ENCODE measurements around the gene ST6GALNAC3.
"Not testable (repeated sequence)": the region's sequence is repeated elsewhere in the genome, so short reads cannot be mapped to it uniquely, and the experiment has no call there.

The ST6GALNAC3 gene

DNA sequence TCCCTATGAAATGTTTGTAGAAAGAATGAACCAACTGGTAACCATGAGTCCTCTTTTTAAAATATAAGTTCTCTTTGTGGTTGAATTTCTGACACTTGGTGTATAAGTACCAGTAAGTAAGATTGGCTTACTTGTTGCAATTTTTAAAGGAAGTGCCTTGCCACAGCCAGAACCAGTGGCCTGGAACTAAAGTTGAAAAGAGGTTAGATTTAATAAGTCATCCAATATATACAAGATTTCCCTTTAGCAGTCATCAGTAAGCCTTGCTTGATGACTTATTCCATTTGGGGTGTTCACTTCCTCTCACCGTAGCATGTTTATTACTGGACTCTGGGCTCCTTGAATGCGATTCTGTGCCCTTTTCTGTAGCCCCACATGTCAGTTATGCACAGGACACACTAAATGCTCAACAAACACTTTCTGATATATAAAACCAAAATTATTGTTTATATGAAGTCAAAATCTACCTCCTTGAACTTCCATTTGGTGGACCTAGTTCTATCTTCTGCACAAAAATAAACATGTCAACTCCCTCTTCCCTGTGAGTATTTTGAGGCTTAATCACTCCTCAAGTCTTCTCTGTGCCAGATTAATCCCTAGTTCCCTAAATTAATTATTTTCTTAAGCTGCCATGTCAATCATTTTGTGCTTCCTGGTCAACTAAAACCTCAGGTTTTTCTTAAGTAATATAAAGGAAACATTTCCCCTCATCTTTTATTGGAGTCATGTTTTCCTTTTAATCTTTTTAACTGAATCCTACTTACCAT, 218.1 kb downstream of the ST6GALNAC3 start:
- no peak for DNase-seq

GRCh38 chr1:76293831-76294230, 219.3 kb downstream of the ST6GALNAC3 start:
- no peak for DNase-seq

DNA sequence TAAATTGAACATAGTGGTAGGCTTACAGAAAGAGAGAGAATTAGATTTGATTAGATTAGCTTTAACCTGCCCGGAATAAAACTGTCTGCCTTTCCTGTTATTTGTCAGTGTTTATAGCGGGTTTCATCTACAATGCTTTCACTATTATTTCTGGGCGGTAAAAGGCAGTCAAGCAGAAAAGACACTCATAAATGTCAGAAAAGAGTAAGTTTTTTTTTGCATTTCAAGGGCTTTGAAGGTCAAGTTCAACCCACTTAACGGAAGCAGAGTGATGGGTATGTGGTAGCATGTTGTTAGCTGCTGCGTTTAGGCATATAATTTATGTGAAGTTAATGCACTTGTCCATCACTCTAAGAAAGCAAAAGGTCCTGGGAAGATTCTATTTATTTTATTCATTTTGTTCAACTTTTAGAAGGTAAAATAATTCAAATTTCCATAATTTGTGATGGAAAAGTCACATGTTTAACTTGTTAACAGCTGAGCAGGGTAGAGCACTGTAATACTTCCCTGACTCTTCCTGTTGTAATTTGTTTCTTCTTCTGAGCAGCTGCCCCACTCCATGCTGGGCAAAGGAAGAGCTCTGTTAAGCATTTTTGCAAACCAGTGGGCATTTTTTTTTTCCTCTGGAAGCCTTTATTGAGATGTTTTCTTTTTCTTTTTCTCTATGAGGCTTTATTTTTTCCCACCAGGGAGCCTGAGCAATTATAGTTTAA, 220.1 kb downstream of the ST6GALNAC3 start:
- no peak for DNase-seq

- no peak for DNase-seq
Measured at GRCh38 chr1:76298399-76298798, 223.9 kb downstream of the ST6GALNAC3 start.

DNA sequence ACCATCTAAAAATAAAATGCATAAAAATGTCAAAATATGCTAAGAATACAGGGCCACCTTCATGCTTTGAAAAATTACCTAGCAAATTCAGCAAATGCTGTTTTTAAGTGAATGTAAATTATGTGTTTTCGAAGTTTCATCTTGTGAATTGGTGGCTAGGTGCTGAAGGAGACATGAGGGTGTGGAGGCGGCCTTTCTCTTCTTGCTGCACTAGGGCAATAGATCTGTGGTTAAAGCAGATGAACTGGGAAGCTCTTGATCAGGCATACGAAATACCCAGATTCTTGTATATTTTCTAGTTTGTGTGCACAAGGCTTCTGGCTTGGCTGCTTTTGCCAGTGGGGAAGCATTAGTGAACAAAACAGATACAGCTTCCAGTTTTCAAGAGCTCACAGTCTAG, 224.5 kb downstream of the ST6GALNAC3 start:
- no peak for DNase-seq

GRCh38 chr1:76300556-76300955, 226.0 kb downstream of the ST6GALNAC3 start:
- DNase-seq = no peak

- no peak for DNase-seq
Measured at GRCh38 chr1:76302711-76303339, 228.3 kb downstream of the ST6GALNAC3 start.

- no peak for DNase-seq
Measured at GRCh38 chr1:76303340-76303717, 228.8 kb downstream of the ST6GALNAC3 start.

GRCh38 chr1:76313304-76313703, 238.8 kb downstream of the ST6GALNAC3 start:
- no peak for DNase-seq

DNA sequence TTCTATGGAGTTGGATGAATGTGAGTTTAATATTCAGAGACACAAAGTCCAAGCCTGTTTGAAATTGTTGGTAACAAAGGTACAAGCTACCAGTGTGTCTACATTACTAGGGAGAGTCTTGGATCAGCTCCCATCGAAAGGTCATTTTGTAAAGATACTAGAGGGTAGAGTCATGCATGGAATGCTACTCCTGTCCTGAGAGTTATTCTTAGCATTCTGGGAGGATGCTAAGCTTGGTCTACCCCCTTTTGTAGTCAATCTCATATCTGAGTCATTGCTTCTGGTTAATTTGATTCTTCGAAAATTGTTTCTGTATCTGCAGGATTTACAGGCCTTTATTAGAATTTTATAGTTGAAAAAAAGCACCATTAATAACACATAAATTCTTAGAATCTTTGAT, 240.2 kb downstream of the ST6GALNAC3 start:
- DNase-seq = no peak

DNA sequence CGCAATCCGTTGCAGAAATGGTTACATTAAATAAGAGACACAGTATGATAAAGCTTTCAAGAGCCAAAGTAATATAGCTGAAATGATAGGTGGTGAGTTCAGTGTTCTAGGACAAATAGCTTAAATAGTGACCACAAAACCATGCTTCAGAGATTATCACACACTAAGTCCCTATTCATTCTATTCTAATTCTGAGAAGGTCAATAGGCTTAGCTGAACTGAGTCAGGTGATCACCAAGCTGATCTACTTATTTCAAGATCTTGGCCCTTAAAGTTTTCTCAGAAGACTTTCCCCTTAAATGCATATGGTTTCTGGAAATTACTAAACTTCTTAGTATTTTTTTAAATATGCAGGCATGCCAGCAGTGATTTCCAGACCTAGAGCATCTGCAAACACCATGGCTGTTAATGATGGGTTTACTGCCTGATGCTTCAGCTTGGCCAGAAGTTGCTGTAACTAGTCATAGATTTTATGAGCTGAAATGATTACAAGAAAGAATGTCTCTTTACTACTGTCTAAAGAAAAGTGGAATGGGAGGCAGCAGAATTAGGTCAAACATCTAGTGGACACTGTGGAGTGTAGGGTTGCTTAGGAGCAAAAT, 242.9 kb downstream of the ST6GALNAC3 start:
- no peak for DNase-seq

DNA sequence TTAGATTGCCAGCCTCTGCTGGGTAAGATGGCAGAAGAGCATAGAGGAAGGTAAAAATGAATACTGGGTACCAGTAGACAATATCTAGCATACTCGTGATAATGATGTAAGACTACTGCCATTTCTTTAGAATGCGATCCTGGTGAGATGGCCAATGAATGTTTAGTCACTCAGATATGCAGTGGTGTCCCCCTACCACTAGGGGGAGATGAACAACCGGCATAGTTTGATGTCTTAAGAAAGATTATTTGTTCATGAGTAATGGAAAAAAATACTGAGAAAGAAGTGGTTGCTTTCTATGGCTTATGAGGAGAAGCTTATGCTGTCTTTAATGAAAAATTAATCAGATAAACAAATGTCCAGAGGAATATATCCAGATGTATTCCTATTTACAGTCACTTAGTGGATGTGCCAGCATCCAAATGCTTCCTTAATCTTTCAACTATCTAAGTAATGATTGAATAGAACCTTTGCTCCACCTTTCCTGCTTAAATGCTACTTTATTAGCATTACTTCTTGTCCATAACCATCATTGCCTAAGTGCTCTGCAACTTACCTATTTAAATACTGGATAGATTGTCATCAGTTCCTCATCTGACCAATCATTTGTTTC, 256.6 kb downstream of the ST6GALNAC3 start:
- no peak for DNase-seq

- DNase-seq = no peak
Measured at GRCh38 chr1:76335882-76336281, 261.3 kb downstream of the ST6GALNAC3 start.

- DNase-seq = no peak
Measured at GRCh38 chr1:76336931-76337371, 262.4 kb downstream of the ST6GALNAC3 start.

DNA sequence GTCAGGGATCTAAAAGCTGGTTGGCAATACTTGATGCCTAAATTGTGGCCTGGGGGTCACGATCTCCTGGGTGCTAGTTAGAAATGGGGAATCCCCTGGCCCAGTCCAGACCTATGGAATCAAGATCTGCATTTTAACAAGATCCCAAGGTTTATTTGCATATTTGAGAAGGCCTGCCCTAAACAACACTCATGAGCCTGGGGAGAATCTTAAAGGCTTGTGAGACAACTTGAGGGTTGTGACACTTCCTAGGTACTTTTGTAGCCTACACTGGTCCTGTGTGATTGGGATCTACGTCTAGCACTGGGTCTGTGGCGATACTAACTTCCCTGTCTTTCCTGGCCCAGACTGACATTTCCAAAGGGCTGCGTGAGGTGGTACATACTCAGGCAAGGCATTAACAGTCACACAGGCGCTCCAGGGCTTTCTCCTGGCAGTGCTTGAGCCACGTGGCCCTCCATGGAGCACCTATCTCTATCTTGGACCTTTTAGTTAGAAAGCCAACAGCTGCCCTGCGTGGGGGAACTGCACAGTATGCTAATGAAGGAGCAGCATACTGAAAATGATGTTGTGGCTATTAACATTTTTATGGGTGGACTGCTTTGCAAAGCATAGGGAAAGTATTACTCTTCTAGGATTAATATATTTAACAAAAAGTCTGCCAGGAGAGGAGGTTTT, 263.1 kb downstream of the ST6GALNAC3 start:
- DNase-seq = no peak

DNA sequence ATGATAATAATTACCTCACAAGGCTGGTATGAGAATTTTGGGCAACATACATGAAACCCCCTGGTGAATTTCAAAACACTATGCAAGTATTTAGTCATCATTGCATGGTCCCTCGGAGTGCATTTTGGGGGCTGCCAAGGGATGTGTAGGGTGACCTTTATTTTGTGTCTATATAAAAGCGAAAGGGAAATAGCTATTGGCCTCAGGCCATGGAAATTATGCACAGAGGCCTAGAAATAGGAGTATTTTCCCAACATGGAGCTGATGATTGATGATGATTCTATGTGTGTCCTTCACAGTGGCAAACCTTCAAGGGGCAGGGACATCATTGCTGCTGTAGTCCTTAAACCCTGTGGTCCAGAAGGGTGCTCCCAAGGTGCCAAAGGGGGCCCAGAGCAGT, 265.5 kb downstream of the ST6GALNAC3 start:
- DNase-seq = no peak

- DNase-seq = not testable (repeated sequence)
Measured at GRCh38 chr1:76341816-76342215, 267.3 kb downstream of the ST6GALNAC3 start.

- DNase-seq = no peak
Measured at GRCh38 chr1:76343356-76343755, 268.8 kb downstream of the ST6GALNAC3 start.

- no peak for DNase-seq
Measured at GRCh38 chr1:76351655-76352054, 277.1 kb downstream of the ST6GALNAC3 start.

DNA sequence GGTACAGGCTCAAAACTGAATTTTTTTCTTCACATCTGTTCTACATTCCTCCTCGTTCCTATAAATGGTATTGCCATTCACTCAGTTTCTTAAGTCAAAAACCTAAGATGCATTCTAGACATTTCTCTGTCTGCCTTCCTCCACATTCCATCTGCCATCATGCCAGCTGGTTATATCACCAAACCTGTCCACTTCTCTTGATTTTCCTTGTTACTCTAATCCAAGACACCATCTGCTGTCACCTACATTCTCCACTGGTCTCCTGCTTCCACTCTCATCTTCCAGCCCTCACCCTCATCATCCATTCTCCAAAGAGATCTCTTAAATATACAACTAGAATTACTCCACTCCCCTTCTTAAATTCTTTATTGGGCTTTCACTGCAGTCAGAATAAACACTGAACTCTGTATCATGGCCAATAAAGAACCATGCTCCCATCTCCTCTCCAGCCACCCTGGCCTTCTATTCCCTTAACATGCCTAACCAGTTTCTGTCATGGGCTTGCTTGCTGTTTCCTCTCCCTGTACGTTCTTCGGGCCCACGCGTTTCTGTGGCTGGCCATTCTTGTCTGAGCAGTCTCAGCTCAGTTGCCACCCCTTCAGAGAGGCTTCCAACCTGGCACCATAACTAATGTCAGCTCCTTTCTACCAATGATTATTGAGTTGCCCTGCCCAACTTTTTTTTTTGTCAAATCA, 278.3 kb downstream of the ST6GALNAC3 start:
- no peak for DNase-seq

GRCh38 chr1:76354236-76354635, 279.7 kb downstream of the ST6GALNAC3 start:
- DNase-seq = no peak

DNA sequence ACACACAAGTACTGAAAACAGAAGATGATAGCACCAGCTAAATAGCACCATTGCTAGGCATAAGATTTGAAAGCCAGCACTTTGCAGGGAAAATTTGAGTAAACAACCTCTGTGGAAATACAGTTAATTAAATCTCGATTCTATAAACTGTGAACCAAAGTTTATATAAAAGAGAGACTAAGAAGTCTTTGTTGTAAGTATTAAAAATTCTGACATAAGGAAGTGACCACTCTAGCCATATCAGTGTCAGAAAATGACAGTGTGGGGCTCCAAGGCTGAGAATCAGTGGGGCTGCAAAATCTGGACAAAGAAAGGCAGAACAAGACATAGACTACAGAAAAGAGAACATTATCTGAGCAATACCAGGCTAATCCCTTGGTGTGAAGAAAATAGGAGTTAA, 292.2 kb downstream of the ST6GALNAC3 start:
- DNase-seq = no peak

All from activated CD8-positive, alpha-beta memory T cell treated with anti-CD3 and anti-CD28 coated beads for 24 hours (primary cell).